Body of pancreas (tissue), 4 donors: ENCODE data around the gene CCDC148.

Experiments used
- CTCF ChIP-seq, 7 experiments: fragments of 450-650 bp in 4 of 7; fragments of 200-600 bp in 3 of 7; sonication (generic) in 3 of 7; IDR thresholded peaks; one replicate each; pipeline ENCODE4 v1.5.1; 2016 to 2019; ENCODE audit warnings: antibody characterized with exemption in 7 of 7
- POLR2A ChIP-seq, 3 donors: fragments of 450-650 bp; IDR thresholded peaks; one replicate each; pipeline ENCODE4 v1.6.1; 2016; ENCODE audit warnings: antibody characterized with exemption in 3 of 3, mild to moderate bottlenecking in 2 of 3

GRCh38 chr2:158213773-158214172 lies 242.8 kb downstream of the CCDC148 start:
- no peak for TF ChIP-seq CTCF (IDR thresholded peaks at IDR 0.05)
- TF ChIP-seq POLR2A (IDR thresholded peaks at IDR 0.05): no peak
